HG02610 (cell line): ENCODE results near the gene RASL10A.

Experiments used
- ATAC-seq: cut with Tn5 transposase; IDR thresholded peaks from one replicate; pipeline ENCODE4 v1.9.1; 2021; ENCODE audit warnings: mild to moderate bottlenecking, moderate library complexity; ENCODE audit not compliant: unreplicated experiment

The RASL10A gene

GRCh38 chr22:29270475-29271271 is 44.8 kb downstream of the RASL10A start:
- ATAC-seq, result no peak

GRCh38 chr22:29269731-29270474 is 45.6 kb downstream of the RASL10A start:
- ATAC-seq, result no peak

- no peak for ATAC-seq
Measured at GRCh38 chr22:29269230-29269604, 46.3 kb downstream of the RASL10A start.

- ATAC-seq, result peak; percentile 15
Measured at GRCh38 chr22:29268511-29269229, 46.8 kb downstream of the RASL10A start.

GRCh38 chr22:29267858-29268510 is 47.5 kb downstream of the RASL10A start, which contains the start of the genes EWSR1 and RHBDD3:
EWSR1 (plus strand) TSS chr22:29268268; CDS start chr22:29268337, 69 bp downstream.
RHBDD3 (minus strand) TSS chr22:29267981; CDS start chr22:29265626, 2,355 bp downstream.
- peak; percentile 77 for ATAC-seq

GRCh38 chr22:29267462-29267857 is 48.0 kb downstream of the RASL10A start:
- ATAC-seq, result no peak

GRCh38 chr22:29266564-29267461 is 48.7 kb downstream of the RASL10A start:
- ATAC-seq, result no peak

- no peak for ATAC-seq
Measured at GRCh38 chr22:29265929-29266328, 49.6 kb downstream of the RASL10A start.

GRCh38 chr22:29265305-29265704 is 50.2 kb downstream of the RASL10A start:
- ATAC-seq, result no peak

- ATAC-seq, result no peak
Measured at GRCh38 chr22:29263791-29264276, 51.7 kb downstream of the RASL10A start.
